BJ (cell line): ENCODE data around the gene GPR78. TPM values are rescaled to one million over a fixed set of nuclear protein-coding genes. Genes with fewer than 3 reads are reported as not detected.
A peak's percentile ranks its signal among the peaks of the same experiment; 100 is the strongest.

Experiments used
- CTCF ChIA-PET: fragments of 350-600 bp; formaldehyde crosslinking; extraction: SDS; loops from one replicate; lab custom pipeline; 2021; ENCODE audit warnings: antibody characterized with exemption, inconsistent platforms; lab: Yijun Ruan, JAX
- POLR2A ChIA-PET: fragments of 300-600 bp; sonication (Branson Sonifier 250); formaldehyde crosslinking; extraction: SDS; loops from one replicate; lab custom pipeline; 2021; ENCODE audit warnings: antibody characterized with exemption; lab: Charles Lee
- DNase-seq: peaks from one replicate; pipeline ENCODE4 v3.0.0-alpha.2; 2011; ENCODE audit warnings: low read depth
- H3K27me3 ChIP-seq: 2 replicates; pipeline ENCODE4 v1.6.0; 2011; ENCODE audit warnings: low read length; ENCODE audit not compliant: control insufficient read depth, insufficient read depth
- H3K36me3 ChIP-seq: 2 replicates; pipeline ENCODE4 v1.5.1; 2011; ENCODE audit warnings: low read length; ENCODE audit not compliant: control insufficient read depth, insufficient read depth
- H3K4me3 ChIP-seq: 2 replicates; pipeline ENCODE4 v1.5.1; 2011; ENCODE audit warnings: low read depth, mild to moderate bottlenecking, control low read depth, low read length
- CTCF ChIP-seq: IDR thresholded peaks from 2 replicates; pipeline ENCODE4 v1.5.1; 2011; ENCODE audit warnings: low read depth, mild to moderate bottlenecking, control low read depth, inconsistent platforms, low read length, moderate library complexity; ENCODE audit not compliant: insufficient read depth
- polyA plus RNA-seq: library from polyadenylated mRNA; depleted of rRNA; stranded (reverse); fragments of >200 nt; gene quantifications from 2 replicates; pipeline ENCODE4 v1.2.3, GENCODE V29; 2011

The GPR78 gene
- polyA plus RNA-seq, 1 experiment: 0.82 TPM

GRCh38 chr4:8589336-8589735 is 9.1 kb downstream of the GPR78 start:
- TF ChIP-seq CTCF: no peak
- DNase-seq: no peak
- H3K36me3 ChIP-seq: no peaks in the 10 kb centered on the region; the same call in 1 of the 2 replicates
- POLR2A ChIA-PET: no interaction called here
- H3K4me3 ChIP-seq: no peak overlapping the region
- CTCF ChIA-PET: interaction anchor here (1.2 to 6.3 kb wide), 2 partner anchors 82 to 119 kb away, joined by 3 to 108 read pairs; no protein-coding TSS in a partner anchor
- H3K27me3 ChIP-seq: peaks cover 26% of the 10 kb centered on the region

- 0 out of 2 replicates have a peak, but pooled peaks have one; percentile 13 for TF ChIP-seq CTCF
- CTCF ChIA-PET: interaction anchor here (0.7 to 6.3 kb wide), 4 partner anchors 16 to 119 kb away, joined by 3 to 108 read pairs (median 3); no protein-coding TSS in a partner anchor
- POLR2A ChIA-PET: interaction anchor here (0.6 to 1.0 kb wide), 2 partner anchors 117 to 1433 kb away, joined by 3 read pairs; no protein-coding TSS in a partner anchor
- no peak overlapping the region for H3K4me3 ChIP-seq
- no peaks in the 10 kb centered on the region; the same call in 1 of the 2 replicates for H3K36me3 ChIP-seq
- peak; percentile 70 for DNase-seq
- peaks cover 23% of the 10 kb centered on the region for H3K27me3 ChIP-seq
Measured at GRCh38 chr4:8589823-8590545, 9.8 kb downstream of the GPR78 start.

GRCh38 chr4:8590546-8590880 is 10.3 kb downstream of the GPR78 start:
- TF ChIP-seq CTCF: no peak
- ChIA-PET CTCF (interaction anchor here (1.1 to 6.3 kb wide), 3 partner anchors 15 to 120 kb away, joined by 3 to 108 read pairs (median 3); no protein-coding TSS in a partner anchor), POLR2A (interaction anchor here (0.6 to 1.0 kb wide), 2 partner anchors 118 to 1434 kb away, joined by 3 read pairs; no protein-coding TSS in a partner anchor)
- peaks cover 19% of the 10 kb centered on the region for H3K27me3 ChIP-seq
- no peak overlapping the region for H3K4me3 ChIP-seq
- no peaks in the 10 kb centered on the region; the same call in none of the 2 replicates for H3K36me3 ChIP-seq
- DNase-seq: no peak

- ChIA-PET CTCF (interaction anchor here (1.0 to 6.3 kb wide), 3 partner anchors 15 to 120 kb away, joined by 3 to 108 read pairs (median 3); no protein-coding TSS in a partner anchor), POLR2A (no interaction called here)
- Histone ChIP-seq H3K27me3 (peaks cover 13% of the 10 kb centered on the region), H3K4me3 (no peak overlapping the region), H3K36me3 (no peaks in the 10 kb centered on the region; the same call in none of the 2 replicates)
- no peak for TF ChIP-seq CTCF
- no peak for DNase-seq
Measured at GRCh38 chr4:8591114-8591513, 10.9 kb downstream of the GPR78 start.

GRCh38 chr4:8591626-8592365 is 11.6 kb downstream of the GPR78 start:
- Histone ChIP-seq H3K36me3 (peaks cover 1% of the 10 kb centered on the region), H3K27me3 (peaks cover 12% of the 10 kb centered on the region), H3K4me3 (no peak overlapping the region; the same call in 1 of the 2 replicates)
- no peak for TF ChIP-seq CTCF
- ChIA-PET POLR2A (no interaction called here), CTCF (interaction anchor here (1.0 to 6.3 kb wide), 6 partner anchors 36 to 121 kb away, joined by 3 to 108 read pairs (median 4); no protein-coding TSS in a partner anchor)
- no peak for DNase-seq
